Measurements from ENCODE around the gene XPR1. TPM values are rescaled to one million over a fixed set of nuclear protein-coding genes. Genes with fewer than 3 reads are reported as not detected.
"Not testable (repeated sequence)": the region's sequence is repeated elsewhere in the genome, so short reads cannot be mapped to it uniquely, and the experiment has no call there.

XPR1 gene
- total RNA-seq, 1 donor from 2014 or later = 62.6 TPM

- Mint-ChIP-seq H3K4me1 (ENCODE audit: low read depth) (peaks cover 35% of the 10 kb centered on the region), H3K9me3 (ENCODE audit: low read depth) (no peaks in the 10 kb centered on the region), H3K27ac (peak overlapping the region; percentile 47), H3K4me3 (ENCODE audit: low read depth) (no peak overlapping the region), H3K36me3 (ENCODE audit: insufficient read depth) (peaks cover 3% of the 10 kb centered on the region), H3K27me3 (no peaks in the 10 kb centered on the region)
- DNase-seq (ENCODE audit: low spot score, unreplicated experiment) = no peak
- no peak for TF ChIP-seq CTCF (IDR thresholded peaks at IDR 0.05; ENCODE audit: unreplicated experiment)
Measured at GRCh38 chr1:180851995-180852887, 220.4 kb downstream of the XPR1 start.

- Mint-ChIP-seq H3K36me3 (ENCODE audit: insufficient read depth) (peaks cover 3% of the 10 kb centered on the region), H3K9me3 (ENCODE audit: low read depth) (no peaks in the 10 kb centered on the region), H3K27me3 (no peaks in the 10 kb centered on the region), H3K4me1 (ENCODE audit: low read depth) (peaks cover 33% of the 10 kb centered on the region), H3K27ac (peak overlapping the region; percentile 89), H3K4me3 (ENCODE audit: low read depth) (no peak overlapping the region)
- no peak for DNase-seq (ENCODE audit: low spot score, unreplicated experiment)
- TF ChIP-seq CTCF (IDR thresholded peaks at IDR 0.05; ENCODE audit: unreplicated experiment) = no peak
Measured at GRCh38 chr1:180854001-180854400, 222.2 kb downstream of the XPR1 start.

- peak overlapping the region; percentile 89 for H3K27ac Mint-ChIP-seq
- H3K27me3 Mint-ChIP-seq = no peaks in the 10 kb centered on the region
- TF ChIP-seq CTCF (IDR thresholded peaks at IDR 0.05; ENCODE audit: unreplicated experiment) = no peak
- DNase-seq (ENCODE audit: low spot score, unreplicated experiment) = no peak
- peaks cover 3% of the 10 kb centered on the region for H3K36me3 Mint-ChIP-seq (ENCODE audit: insufficient read depth)
- H3K4me1 Mint-ChIP-seq (ENCODE audit: low read depth) = peaks cover 29% of the 10 kb centered on the region
- H3K4me3 Mint-ChIP-seq (ENCODE audit: low read depth) = no peak overlapping the region
- no peaks in the 10 kb centered on the region for H3K9me3 Mint-ChIP-seq (ENCODE audit: low read depth)
Measured at GRCh38 chr1:180854456-180854855, 222.6 kb downstream of the XPR1 start.

GRCh38 chr1:180857947-180858725 lies 226.3 kb downstream of the XPR1 start:
- not testable (repeated sequence) for DNase-seq (ENCODE audit: low spot score, unreplicated experiment); H3K36me3 Mint-ChIP-seq (ENCODE audit: insufficient read depth); H3K9me3 Mint-ChIP-seq (ENCODE audit: low read depth); H3K27ac Mint-ChIP-seq; H3K27me3 Mint-ChIP-seq; H3K4me3 Mint-ChIP-seq (ENCODE audit: low read depth)
- peaks cover 35% of the 10 kb centered on the region for H3K4me1 Mint-ChIP-seq (ENCODE audit: low read depth)

GRCh38 chr1:180859306-180859705 lies 227.5 kb downstream of the XPR1 start:
- no peak for DNase-seq (ENCODE audit: low spot score, unreplicated experiment)
- TF ChIP-seq CTCF (IDR thresholded peaks at IDR 0.05; ENCODE audit: unreplicated experiment) = no peak
- no peaks in the 10 kb centered on the region for H3K36me3 Mint-ChIP-seq (ENCODE audit: insufficient read depth)
- H3K27me3 Mint-ChIP-seq = no peaks in the 10 kb centered on the region
- H3K9me3 Mint-ChIP-seq (ENCODE audit: low read depth) = no peaks in the 10 kb centered on the region
- no peak overlapping the region for H3K27ac Mint-ChIP-seq
- H3K4me3 Mint-ChIP-seq (ENCODE audit: low read depth) = no peak overlapping the region
- H3K4me1 Mint-ChIP-seq (ENCODE audit: low read depth) = peaks cover 24% of the 10 kb centered on the region
